Measurements from ENCODE around the gene DGKD.
A peak's percentile ranks its signal among the peaks of the same experiment; 100 is the strongest.

The DGKD gene

GRCh38 chr2:233402346-233402745 is 48.1 kb downstream of the DGKD start:
- in situ Hi-C loops (cut with MboI; ENCODE audit: low pct_unique_long_range_greater_than_20kb, low sequenced_read_pairs), result no loop called here

GRCh38 chr2:233402789-233403188 is 48.5 kb downstream of the DGKD start:
- in situ Hi-C loops (cut with MboI; ENCODE audit: low pct_unique_long_range_greater_than_20kb, low sequenced_read_pairs), result no loop called here
- no peak for DNase-seq

More at GRCh38 chr2:233402346-233402745, 48.1 kb downstream of the DGKD start:
- DNase-seq, result no peak

DNA sequence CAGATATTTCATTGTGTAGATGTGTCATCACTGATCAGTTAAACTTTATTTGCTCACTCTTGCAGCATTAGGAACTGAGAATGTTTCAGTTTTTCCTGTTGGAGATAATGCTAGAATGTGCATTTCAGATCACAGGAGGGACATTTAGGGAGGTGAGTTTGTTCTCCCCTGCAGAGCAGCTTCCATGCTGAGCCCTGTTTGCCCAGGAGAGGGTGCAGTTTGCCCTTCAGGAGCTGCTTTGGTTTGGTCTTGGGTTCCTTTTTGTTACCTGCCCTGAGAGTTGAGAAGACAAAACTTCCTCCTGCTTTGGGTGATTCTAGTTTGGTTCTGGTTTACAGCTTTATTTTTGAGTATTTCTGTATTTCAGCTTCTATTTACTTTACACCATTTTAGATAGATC is 49.9 kb downstream of the DGKD start:
- in situ Hi-C loops (cut with MboI; ENCODE audit: low pct_unique_long_range_greater_than_20kb, low sequenced_read_pairs), result no loop called here
- peak; percentile 71 for DNase-seq

DNA sequence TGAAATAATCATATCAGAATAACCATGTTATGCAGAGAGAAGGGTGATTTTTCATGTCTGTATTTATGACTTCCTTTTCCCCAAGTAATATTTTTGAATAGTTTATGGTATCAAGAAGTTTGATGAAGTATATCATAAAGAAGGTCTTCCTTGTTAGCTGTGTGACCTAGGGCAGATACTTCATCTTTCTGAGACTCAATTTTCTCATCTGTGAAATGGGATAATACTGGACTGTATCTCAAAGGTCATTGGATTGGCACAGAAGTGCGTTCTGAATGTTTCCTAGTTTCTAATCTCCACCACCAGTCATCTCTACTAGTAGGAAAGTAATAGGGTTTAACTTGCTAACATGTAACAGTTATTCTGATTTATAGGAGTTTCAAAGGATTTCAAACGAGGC is 52.6 kb downstream of the DGKD start:
- DNase-seq, result no peak
- in situ Hi-C loops (cut with MboI; ENCODE audit: low pct_unique_long_range_greater_than_20kb, low sequenced_read_pairs), result no loop called here

DNA sequence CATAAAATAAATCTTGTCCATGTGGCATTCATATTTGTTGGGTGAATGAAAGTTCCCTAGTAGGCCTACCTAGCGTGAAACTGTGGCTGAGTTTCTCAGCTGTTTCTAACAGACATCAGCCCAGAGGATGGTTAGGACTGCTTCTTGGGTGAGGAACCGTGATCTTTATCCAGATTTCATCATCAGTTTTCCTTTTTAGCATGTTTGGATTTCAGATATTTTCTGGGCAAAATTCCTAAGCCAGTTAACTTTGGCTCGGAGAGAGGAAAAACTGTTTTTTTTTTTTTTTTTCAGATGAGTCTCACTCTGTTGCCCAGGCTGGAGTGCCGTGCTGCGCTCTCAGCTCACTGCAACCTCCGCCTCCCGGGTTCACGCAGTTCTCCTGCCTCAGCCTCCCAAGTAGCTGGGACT is 53.5 kb downstream of the DGKD start:
- in situ Hi-C loops (cut with MboI; ENCODE audit: low pct_unique_long_range_greater_than_20kb, low sequenced_read_pairs), result no loop called here
- no peak for DNase-seq

- no peak for DNase-seq
- in situ Hi-C loops (cut with MboI; ENCODE audit: low pct_unique_long_range_greater_than_20kb, low sequenced_read_pairs), result no loop called here
Measured at GRCh38 chr2:233408366-233409285, 54.3 kb downstream of the DGKD start.

GRCh38 chr2:233409286-233409991 is 55.1 kb downstream of the DGKD start:
- peak; percentile 79 for DNase-seq
- in situ Hi-C loops (cut with MboI; ENCODE audit: low pct_unique_long_range_greater_than_20kb, low sequenced_read_pairs), result no loop called here

- in situ Hi-C loops (cut with MboI; ENCODE audit: low pct_unique_long_range_greater_than_20kb, low sequenced_read_pairs), result no loop called here
Measured at GRCh38 chr2:233410196-233410760, 56.0 kb downstream of the DGKD start.

DNA sequence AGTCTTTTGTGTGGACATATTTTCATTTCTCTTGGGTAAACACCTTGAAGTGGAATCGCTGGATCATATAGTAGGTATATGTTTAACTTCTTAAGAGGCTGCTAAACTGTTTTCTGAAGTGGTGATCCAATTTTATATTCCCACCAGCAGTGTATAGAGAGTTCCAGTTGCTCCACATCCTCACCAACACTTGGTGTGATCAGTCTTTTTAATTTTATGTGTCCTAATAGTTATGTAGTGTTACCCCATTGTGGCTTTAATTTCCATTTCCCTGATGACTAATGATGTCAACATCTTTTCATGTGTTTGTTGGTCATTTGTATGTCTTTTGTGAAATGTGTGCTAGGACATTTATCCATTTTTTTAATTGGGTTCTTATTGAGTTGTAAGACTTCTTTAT is 56.9 kb downstream of the DGKD start:
- in situ Hi-C loops (cut with MboI; ENCODE audit: low pct_unique_long_range_greater_than_20kb, low sequenced_read_pairs), result no loop called here
- DNase-seq, result no peak

More at GRCh38 chr2:233410196-233410760, 56.0 kb downstream of the DGKD start:
- DNase-seq, result no peak

- no peak for DNase-seq
- in situ Hi-C loops (cut with MboI; ENCODE audit: low pct_unique_long_range_greater_than_20kb, low sequenced_read_pairs), result no loop called here
Measured at GRCh38 chr2:233412405-233412804, 58.1 kb downstream of the DGKD start.

- DNase-seq, result no peak
- in situ Hi-C loops (cut with MboI; ENCODE audit: low pct_unique_long_range_greater_than_20kb, low sequenced_read_pairs), result no loop called here
Measured at GRCh38 chr2:233413046-233413445, 58.8 kb downstream of the DGKD start.

DNA sequence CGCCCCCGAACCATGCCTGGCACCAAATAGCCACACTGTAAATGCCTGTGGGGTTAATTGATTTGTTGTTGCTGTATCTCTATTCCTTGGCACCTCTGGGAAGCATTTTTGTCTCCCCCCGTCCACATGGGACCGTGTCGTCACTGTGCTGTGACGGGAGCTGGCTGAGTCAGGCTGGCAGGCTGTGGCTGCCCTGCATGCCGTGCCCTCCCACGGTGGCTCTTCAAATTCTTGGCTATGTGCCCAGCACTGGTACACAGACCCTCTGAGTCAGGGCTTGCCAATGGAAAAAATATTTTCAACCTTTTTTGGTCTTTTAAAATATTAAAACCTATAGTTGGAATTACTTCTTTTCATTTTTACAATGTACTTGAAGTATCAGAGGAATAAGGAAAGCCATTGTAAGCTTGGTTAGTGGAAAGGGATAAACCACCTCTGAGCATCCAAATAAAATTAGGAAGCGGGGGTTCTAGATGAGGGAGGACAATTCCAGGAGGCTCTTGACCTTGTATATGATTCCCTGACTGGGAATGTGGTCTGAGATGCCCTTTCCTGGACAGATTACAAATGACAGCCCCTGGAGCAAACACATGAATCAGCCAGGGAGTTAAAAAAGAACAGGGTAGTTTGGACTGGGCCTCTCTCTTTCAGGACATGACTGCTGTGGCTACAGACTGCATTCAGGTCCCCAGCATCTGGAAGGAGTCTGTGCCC is 59.4 kb downstream of the DGKD start:
- DNase-seq, result no peak
- in situ Hi-C loops (cut with MboI; ENCODE audit: low pct_unique_long_range_greater_than_20kb, low sequenced_read_pairs), result no loop called here

DNA sequence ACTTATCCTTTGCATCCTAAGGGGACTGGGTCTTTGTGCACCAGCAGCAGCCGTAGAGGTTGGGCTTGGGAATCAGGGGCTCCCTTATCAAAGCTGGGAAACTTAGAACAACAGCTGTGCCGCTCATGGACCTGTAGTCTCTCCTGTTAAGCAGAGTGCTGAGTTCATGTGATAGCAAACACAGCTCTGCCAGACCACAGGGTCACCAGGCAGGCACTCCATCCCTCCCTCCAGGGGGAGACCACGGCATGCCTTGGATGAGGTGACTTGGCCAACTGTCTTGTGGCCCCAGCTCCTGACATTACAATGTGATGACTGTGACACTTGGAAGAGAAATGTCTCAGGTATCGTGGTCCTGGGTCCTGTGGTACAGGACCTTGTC is 60.0 kb downstream of the DGKD start:
- in situ Hi-C loops (cut with MboI; ENCODE audit: low pct_unique_long_range_greater_than_20kb, low sequenced_read_pairs), result no loop called here
- no peak for DNase-seq

DNA sequence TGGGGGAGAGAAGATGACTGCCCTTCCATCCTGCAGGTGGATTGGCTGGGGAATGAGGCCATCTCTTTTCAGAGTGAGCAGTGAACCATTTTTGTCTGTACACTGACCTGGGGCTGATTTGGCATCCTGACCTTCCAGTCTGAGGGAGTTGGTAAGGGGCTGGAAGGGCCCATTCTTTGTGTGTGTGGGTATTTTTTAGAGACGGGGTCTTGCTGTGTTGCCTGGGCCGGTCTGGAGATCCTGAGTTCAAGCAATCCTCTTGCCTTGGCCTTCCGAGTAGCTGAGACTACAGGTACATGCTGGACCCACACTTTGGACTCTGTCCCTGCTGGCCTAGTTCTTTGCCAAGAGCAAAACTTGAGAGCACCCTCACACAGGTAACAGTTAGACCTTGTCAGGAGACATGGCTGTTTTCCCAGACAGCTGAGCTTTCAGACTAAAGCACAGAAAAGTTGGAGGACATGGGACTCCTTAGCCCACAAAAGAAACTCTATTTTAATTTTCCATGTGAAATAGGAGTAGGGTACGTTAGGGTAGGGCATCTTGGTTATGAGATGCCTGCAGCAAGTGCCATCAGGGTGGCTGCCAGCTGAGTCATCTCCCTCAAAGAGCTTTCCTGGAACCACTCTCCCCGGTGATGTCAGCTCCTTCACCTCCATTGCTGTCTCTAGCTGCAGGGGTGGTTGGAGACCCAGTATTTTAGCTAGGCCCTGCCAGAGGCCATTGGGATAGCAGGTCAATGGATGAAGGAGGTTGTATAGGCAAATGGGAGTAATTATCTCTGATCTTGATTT is 60.7 kb downstream of the DGKD start:
- in situ Hi-C loops (cut with MboI; ENCODE audit: low pct_unique_long_range_greater_than_20kb, low sequenced_read_pairs), result no loop called here
- no peak for DNase-seq

GRCh38 chr2:233416199-233416598 is 61.9 kb downstream of the DGKD start:
- in situ Hi-C loops (cut with MboI; ENCODE audit: low pct_unique_long_range_greater_than_20kb, low sequenced_read_pairs), result no loop called here

DNA sequence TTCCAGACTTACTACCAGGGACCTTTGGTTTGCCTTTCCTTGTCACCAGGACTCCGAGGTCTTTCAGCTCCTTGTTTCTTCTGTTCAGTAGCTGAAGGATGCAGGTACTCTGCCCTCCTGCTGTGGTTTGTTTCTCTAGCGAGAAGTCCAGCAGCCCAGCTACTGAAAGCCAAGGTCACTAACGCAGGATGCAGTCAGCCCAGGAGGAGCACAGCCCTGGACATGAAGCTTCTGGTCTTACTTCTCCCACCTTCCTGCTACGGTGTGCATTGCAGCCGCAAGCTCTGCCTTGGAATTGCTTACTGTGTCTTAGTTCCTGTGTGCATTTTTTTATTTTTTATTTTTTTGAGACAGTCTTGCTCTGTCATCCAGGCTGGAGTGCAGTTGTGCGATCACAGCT is 62.4 kb downstream of the DGKD start:
- in situ Hi-C loops (cut with MboI; ENCODE audit: low pct_unique_long_range_greater_than_20kb, low sequenced_read_pairs), result no loop called here
- no peak for DNase-seq

More at GRCh38 chr2:233416199-233416598, 61.9 kb downstream of the DGKD start:
- no peak for DNase-seq

GRCh38 chr2:233417282-233417681 is 63.0 kb downstream of the DGKD start:
- in situ Hi-C loops (cut with MboI; ENCODE audit: low pct_unique_long_range_greater_than_20kb, low sequenced_read_pairs), result no loop called here
- no peak for DNase-seq

DNA sequence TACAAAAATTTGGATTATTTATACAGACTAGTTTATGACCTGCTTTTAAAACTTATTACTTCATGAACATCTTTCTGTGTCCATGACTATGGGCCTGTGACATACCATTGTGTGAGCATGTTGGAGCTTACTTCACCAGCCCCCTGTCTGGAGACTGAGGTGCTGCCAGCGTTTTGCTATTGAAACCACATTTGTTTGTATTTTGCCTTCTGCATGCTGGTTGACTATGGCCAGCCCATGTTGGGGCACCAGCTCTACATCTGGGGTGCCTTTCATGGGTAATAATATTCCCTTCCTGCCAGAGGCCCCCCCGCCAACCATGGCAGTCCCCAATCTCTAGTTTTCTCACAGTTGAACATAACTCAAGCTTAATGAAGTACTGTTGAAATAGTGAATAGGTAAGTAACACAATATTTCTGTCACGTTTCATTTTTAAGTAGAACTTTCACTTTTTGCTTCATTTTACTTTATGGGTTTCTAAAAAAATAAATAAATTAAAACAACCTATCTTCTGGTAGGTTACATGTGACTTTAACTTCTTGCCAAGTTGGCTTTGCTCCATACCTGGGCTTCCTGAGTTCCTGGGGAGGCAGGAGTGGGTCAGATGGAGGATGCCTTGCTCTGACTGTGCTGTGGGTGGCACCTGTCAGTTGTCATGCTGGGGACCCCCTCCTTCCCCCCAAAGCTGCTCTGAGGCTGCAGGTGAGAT is 63.9 kb downstream of the DGKD start:
- DNase-seq, result no peak

More for the DNA sequence above, 63.9 kb downstream of the DGKD start:
- in situ Hi-C loops (cut with MboI; ENCODE audit: low pct_unique_long_range_greater_than_20kb, low sequenced_read_pairs), result no loop called here

Measured in KBM-7 (cell line).